Measurements from ENCODE around the gene ADH4.

DNA sequence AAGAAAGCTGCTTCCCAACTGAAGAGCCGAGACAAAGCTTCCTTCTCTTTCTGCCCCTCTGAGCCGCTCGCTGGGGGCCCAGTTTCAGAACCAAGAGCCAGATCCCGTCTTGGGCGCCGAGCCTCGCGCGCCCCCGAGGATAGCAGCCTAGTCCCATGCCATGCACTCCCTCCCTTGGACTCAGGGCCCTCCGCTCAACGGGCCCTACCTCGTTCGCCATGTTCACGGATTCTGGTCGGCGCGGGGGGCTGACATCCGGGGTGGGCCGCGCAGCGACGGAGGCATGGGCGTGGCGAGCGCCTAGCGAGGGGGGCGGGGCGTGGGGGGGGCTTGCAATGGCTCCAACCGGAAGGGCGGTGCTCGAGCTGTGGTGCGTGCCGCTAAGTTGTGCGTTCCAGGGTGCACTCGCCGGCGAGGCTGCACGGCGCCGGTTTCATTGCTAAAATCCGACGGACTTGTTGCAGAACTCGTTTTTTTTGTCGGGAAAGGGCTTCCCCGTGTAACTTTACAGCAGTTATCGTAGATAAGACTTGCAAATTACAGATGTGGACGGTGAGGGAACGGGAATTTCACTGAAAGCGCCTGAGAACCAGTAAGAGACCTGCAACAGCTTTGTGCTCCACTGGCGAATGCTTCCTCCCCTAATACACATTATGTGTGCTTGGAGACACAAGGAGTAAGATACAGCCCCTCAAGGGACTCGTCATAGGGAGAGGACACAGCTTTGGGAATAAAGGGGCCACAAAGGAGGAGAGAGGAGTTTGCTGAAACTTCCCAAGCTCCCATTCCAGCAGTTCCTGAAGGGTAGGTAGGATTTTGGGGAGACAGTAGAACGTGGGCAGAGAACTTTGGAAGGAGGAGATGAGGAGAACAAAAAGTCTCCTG lies 55.4 kb downstream of the ADH4 start, which contains the start of gene ADH5:
- TF ChIP-seq, protein P1, sequence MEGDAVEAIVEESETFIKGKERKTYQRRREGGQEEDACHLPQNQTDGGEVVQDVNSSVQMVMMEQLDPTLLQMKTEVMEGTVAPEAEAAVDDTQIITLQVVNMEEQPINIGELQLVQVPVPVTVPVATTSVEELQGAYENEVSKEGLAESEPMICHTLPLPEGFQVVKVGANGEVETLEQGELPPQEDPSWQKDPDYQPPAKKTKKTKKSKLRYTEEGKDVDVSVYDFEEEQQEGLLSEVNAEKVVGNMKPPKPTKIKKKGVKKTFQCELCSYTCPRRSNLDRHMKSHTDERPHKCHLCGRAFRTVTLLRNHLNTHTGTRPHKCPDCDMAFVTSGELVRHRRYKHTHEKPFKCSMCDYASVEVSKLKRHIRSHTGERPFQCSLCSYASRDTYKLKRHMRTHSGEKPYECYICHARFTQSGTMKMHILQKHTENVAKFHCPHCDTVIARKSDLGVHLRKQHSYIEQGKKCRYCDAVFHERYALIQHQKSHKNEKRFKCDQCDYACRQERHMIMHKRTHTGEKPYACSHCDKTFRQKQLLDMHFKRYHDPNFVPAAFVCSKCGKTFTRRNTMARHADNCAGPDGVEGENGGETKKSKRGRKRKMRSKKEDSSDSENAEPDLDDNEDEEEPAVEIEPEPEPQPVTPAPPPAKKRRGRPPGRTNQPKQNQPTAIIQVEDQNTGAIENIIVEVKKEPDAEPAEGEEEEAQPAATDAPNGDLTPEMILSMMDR (IDR thresholded peaks at IDR 0.05): no peak
- TF ChIP-seq POLR2A (IDR thresholded peaks at IDR 0.05): peak; percentile 84 to 85
